ENCODE results near the gene SDHB. TPM values are rescaled to one million over a fixed set of nuclear protein-coding genes. Genes with fewer than 3 reads are reported as not detected.

The SDHB gene
- total RNA-seq, 6 experiments from 2014 or later, result 139 to 244 (median 178) TPM

- no peak for DNase-seq
- H3K36me3 ChIP-seq, result no peaks in the 10 kb centered on the region
- TF ChIP-seq CTCF (IDR thresholded peaks at IDR 0.05) (no peak), POLR2A (IDR thresholded peaks at IDR 0.05) (no peak)
- no peaks in the 10 kb centered on the region for H3K27me3 ChIP-seq
- intact Hi-C loops (cut with DNase I), result no loop called here
- H3K4me3 ChIP-seq, result no peak overlapping the region
- H3K9me3 ChIP-seq, result no peaks in the 10 kb centered on the region
- no peaks in the 10 kb centered on the region for H3K4me1 ChIP-seq
- 66% methylated on average over 5 of the region's 6 CpGs for WGBS (ENCODE audit: insufficient coverage, low coverage, low lambda C conversion rate, missing lambda C conversion rate)
- H3K27ac ChIP-seq, result no peak overlapping the region
- no peak for ATAC-seq
Measured at GRCh38 chr1:17071794-17072193, 18.0 kb upstream of the SDHB start.

- H3K36me3 ChIP-seq, result no peaks in the 10 kb centered on the region
- H3K4me3 ChIP-seq, result no peak overlapping the region
- no peaks in the 10 kb centered on the region for H3K9me3 ChIP-seq
- DNase-seq, result no peak
- no CpG with 5 or more reads among the region's 10 CpGs for WGBS (ENCODE audit: insufficient coverage, low coverage, low lambda C conversion rate, missing lambda C conversion rate)
- TF ChIP-seq POLR2A (IDR thresholded peaks at IDR 0.05) (no peak), CTCF (IDR thresholded peaks at IDR 0.05) (no peak)
- no peak overlapping the region for H3K27ac ChIP-seq
- intact Hi-C loops (cut with DNase I), result no loop called here
- ATAC-seq, result no peak
- H3K27me3 ChIP-seq, result no peaks in the 10 kb centered on the region
- no peaks in the 10 kb centered on the region for H3K4me1 ChIP-seq
Measured at GRCh38 chr1:17070163-17070525, 16.3 kb upstream of the SDHB start.

- DNase-seq (no peak), ATAC-seq (no peak)
- H3K27ac ChIP-seq, result no peak overlapping the region
- no peaks in the 10 kb centered on the region for H3K9me3 ChIP-seq
- intact Hi-C loops (cut with DNase I), result no loop called here
- H3K4me1 ChIP-seq, result no peaks in the 10 kb centered on the region
- H3K4me3 ChIP-seq, result no peak overlapping the region
- 58% methylated on average over 3 of the region's 6 CpGs for WGBS (ENCODE audit: insufficient coverage, low coverage, low lambda C conversion rate, missing lambda C conversion rate)
- H3K27me3 ChIP-seq, result no peaks in the 10 kb centered on the region
- TF ChIP-seq POLR2A (IDR thresholded peaks at IDR 0.05) (no peak), CTCF (IDR thresholded peaks at IDR 0.05) (no peak)
- H3K36me3 ChIP-seq, result no peaks in the 10 kb centered on the region
Measured at GRCh38 chr1:17069452-17070162, 15.8 kb upstream of the SDHB start.

- no peak for ATAC-seq
Measured at GRCh38 chr1:17068789-17069188, 15.0 kb upstream of the SDHB start.

More at GRCh38 chr1:17068789-17069188, 15.0 kb upstream of the SDHB start:
- Histone ChIP-seq H3K27ac (no peak overlapping the region), H3K4me3 (no peak overlapping the region), H3K4me1 (peaks cover 0 to 6% (median 3%) of the 10 kb centered on the region in 4 donors), H3K27me3 (no peaks in the 10 kb centered on the region), H3K9me3 (no peaks in the 10 kb centered on the region), H3K36me3 (no peaks in the 10 kb centered on the region)
- intact Hi-C loops (cut with DNase I), result no loop called here
- no peak for DNase-seq
- 0% methylated on average over 1 of the region's 12 CpGs for WGBS (ENCODE audit: insufficient coverage, low coverage, low lambda C conversion rate, missing lambda C conversion rate)
- TF ChIP-seq POLR2A (IDR thresholded peaks at IDR 0.05), result no peak
- no peak for TF ChIP-seq CTCF (IDR thresholded peaks at IDR 0.05)

All from right lobe of liver (tissue), 6 donors.